GM10266 (cell line): ENCODE results near the gene SNAPC2.
A peak's percentile ranks its signal among the peaks of the same experiment; 100 is the strongest.
"Not testable (repeated sequence)": the region's sequence is repeated elsewhere in the genome, so short reads cannot be mapped to it uniquely, and the experiment has no call there.

ENCODE experiments used
- DNase-seq: peaks from one replicate; pipeline ENCODE4 v3.0.0; 2012; ENCODE audit errors: extremely low spot score
- CTCF ChIP-seq: IDR thresholded peaks from 2 replicates; pipeline ENCODE4 v1.5.1; 2012; ENCODE audit warnings: mild to moderate bottlenecking, low read depth; ENCODE audit not compliant: control insufficient read depth, insufficient read depth; ENCODE audit errors: missing control alignments

The SNAPC2 gene

GRCh38 chr19:7915250-7916102 lies 4.7 kb upstream of the SNAPC2 start:
- peak; percentile 42 for DNase-seq
- TF ChIP-seq CTCF: no peak

- peak; percentile 68 for DNase-seq
- TF ChIP-seq CTCF: no peak
Observed at GRCh38 chr19:7916103-7916954, 3.8 kb upstream of the SNAPC2 start.

- TF ChIP-seq CTCF: no peak
- DNase-seq: no peak
Observed at GRCh38 chr19:7916955-7917266, 3.2 kb upstream of the SNAPC2 start.

- DNase-seq: peak; percentile 84
- peak; percentile 60 for TF ChIP-seq CTCF
Observed at GRCh38 chr19:7917267-7918061, 2.7 kb upstream of the SNAPC2 start.

GRCh38 chr19:7918062-7918614 lies 2.0 kb upstream of the SNAPC2 start:
- not testable (repeated sequence) for DNase-seq

- no peak for TF ChIP-seq CTCF
- DNase-seq: no peak
Observed at GRCh38 chr19:7918615-7919421, 1.3 kb upstream of the SNAPC2 start.
